Ovary (tissue), 3 donors: ENCODE data around the gene NAPB.

Experiments
- POLR2A ChIP-seq: fragments of 450-650 bp; IDR thresholded peaks from one replicate; pipeline ENCODE4 v1.6.1; 2017; ENCODE audit warnings: antibody characterized with exemption, mild to moderate bottlenecking, moderate library complexity
- TF ChIP-seq, protein P1 (sequence below), 3 donors: fragments of 450-650 bp in 2 of 3; fragments of 200-600 bp in 1 of 3; IDR thresholded peaks; one replicate each; pipeline versions ENCODE4 v1.5.1 to v1.8.0; 2016 to 2022; ENCODE audit warnings: antibody characterized with exemption in 3 of 3, mild to moderate bottlenecking in 1 of 3
- donor health status: DM: no; HTN: no; CAD: no.

DNA sequence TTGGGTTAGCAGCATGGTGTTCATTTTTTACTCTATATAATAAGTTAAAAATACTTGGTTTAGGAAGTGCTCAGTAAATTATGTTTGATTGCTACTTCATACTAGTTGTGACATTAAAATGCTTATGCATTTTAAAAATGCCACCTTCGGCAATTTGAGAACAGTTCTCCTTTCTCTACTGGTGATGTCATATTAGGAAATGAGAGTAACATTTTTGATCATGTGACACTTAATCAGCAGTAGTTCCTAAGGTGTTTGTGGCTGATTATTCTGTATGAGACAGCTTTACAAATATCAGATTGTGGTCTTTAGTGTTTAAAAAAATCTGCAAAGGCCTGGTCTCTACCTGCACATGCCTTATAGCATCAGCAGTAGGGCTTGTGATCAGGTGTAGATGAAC is 54.9 kb downstream of the NAPB start:
- TF ChIP-seq, protein P1, sequence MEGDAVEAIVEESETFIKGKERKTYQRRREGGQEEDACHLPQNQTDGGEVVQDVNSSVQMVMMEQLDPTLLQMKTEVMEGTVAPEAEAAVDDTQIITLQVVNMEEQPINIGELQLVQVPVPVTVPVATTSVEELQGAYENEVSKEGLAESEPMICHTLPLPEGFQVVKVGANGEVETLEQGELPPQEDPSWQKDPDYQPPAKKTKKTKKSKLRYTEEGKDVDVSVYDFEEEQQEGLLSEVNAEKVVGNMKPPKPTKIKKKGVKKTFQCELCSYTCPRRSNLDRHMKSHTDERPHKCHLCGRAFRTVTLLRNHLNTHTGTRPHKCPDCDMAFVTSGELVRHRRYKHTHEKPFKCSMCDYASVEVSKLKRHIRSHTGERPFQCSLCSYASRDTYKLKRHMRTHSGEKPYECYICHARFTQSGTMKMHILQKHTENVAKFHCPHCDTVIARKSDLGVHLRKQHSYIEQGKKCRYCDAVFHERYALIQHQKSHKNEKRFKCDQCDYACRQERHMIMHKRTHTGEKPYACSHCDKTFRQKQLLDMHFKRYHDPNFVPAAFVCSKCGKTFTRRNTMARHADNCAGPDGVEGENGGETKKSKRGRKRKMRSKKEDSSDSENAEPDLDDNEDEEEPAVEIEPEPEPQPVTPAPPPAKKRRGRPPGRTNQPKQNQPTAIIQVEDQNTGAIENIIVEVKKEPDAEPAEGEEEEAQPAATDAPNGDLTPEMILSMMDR (IDR thresholded peaks at IDR 0.05) = no peak
- TF ChIP-seq POLR2A = no peak
